Spleen (tissue), 7 donors: ENCODE data around the gene SLC41A3.

Experiments used
- CTCF ChIP-seq, 11 experiments: fragments of 200-600 bp in 7 of 11; fragments of 450-650 bp in 4 of 11; sonication (generic) in 4 of 11; IDR thresholded peaks in 8 of 11; conservative IDR thresholded peaks in 3 of 11; 1 replicate in 7 of 11; 2 replicates in 4 of 11; pipeline versions ENCODE4 v1.4.0 to v1.8.0; 2016 to 2021; ENCODE audit warnings: antibody characterized with exemption in 11 of 11, inconsistent platforms in 4 of 11, mild to moderate bottlenecking in 1 of 11
- POLR2A ChIP-seq, 3 donors: fragments of 450-650 bp; IDR thresholded peaks; one replicate each; pipeline ENCODE4 v1.5.1; 2017; ENCODE audit warnings: antibody characterized with exemption in 3 of 3, mild to moderate bottlenecking in 1 of 3
- POLR2AphosphoS5 ChIP-seq, 3 donors: sonication (generic); formaldehyde crosslinking; IDR thresholded peaks; one replicate each; pipeline ENCODE4 v1.5.1; 2017; ENCODE audit warnings: antibody characterized with exemption in 3 of 3
- donor health status: DM: no; HTN: no; CAD: no; lungs with moderate emphysema.
- donor health status: DM: no; HTN: no; CAD: no.
- donor health status: DM: no; HTN: no; CAD: no.

- TF ChIP-seq CTCF (IDR thresholded peaks at IDR 0.05 in 8 of 11, conservative IDR thresholded peaks at IDR 0.05 in 3 of 11) (no peak), POLR2A (IDR thresholded peaks at IDR 0.05) (no peak), POLR2AphosphoS5 (IDR thresholded peaks at IDR 0.05) (no peak)
These were observed 17.6 kb upstream of the SLC41A3 start for GRCh38 chr3:126101521-126101982.
